Activated CD4-positive, alpha-beta memory T cell treated with anti-CD3 and anti-CD28 coated beads, Interleukin-2, amount 10 ng/mL, durations not matched to agents 7 days and 5 days (primary cell): ENCODE data around the gene ESPNL. TPM values are rescaled to one million over a fixed set of nuclear protein-coding genes. Genes with fewer than 3 reads are reported as not detected.

Experiments
- CTCF ChIA-PET: fragments of 350-600 bp; sonication (Branson Sonifier 250); formaldehyde crosslinking; loops from one replicate; lab custom pipeline; 2021; ENCODE audit warnings: antibody characterized with exemption, inconsistent platforms; lab: Charles Lee
- POLR2A ChIA-PET: fragments of 350-600 bp; sonication (Branson Sonifier 250); formaldehyde crosslinking; loops from one replicate; lab custom pipeline; 2021; ENCODE audit warnings: antibody characterized with exemption; lab: Charles Lee
- DNase-seq: peaks from one replicate; pipeline ENCODE4 v3.0.0-alpha.2; 2020
- H3K27ac Mint-ChIP-seq: one replicate; pipeline ENCODE4 v1.8.0; 2021; ENCODE audit warnings: mild to moderate bottlenecking, mixed read lengths
- H3K27me3 Mint-ChIP-seq: one replicate; pipeline ENCODE4 v1.8.0; 2021; ENCODE audit warnings: mixed read lengths
- H3K36me3 Mint-ChIP-seq: one replicate; pipeline ENCODE4 v1.8.0; 2021; ENCODE audit warnings: low read depth, mixed read lengths
- H3K4me1 Mint-ChIP-seq: one replicate; pipeline ENCODE4 v1.8.0; 2021; ENCODE audit warnings: mixed read lengths
- H3K4me3 Mint-ChIP-seq: one replicate; pipeline ENCODE4 v1.8.0; 2021; ENCODE audit warnings: mild to moderate bottlenecking, mixed read lengths
- H3K9me3 Mint-ChIP-seq: one replicate; pipeline ENCODE4 v1.8.0; 2021; ENCODE audit warnings: mixed read lengths
- total RNA-seq, 2 experiments: library from RNA; stranded (reverse); gene quantifications; one replicate each; pipeline ENCODE4 v1.2.3, GENCODE V29; 2021

Gene ESPNL
- total RNA-seq, 2 experiments from 2014 or later, result 0.05 to 0.18 TPM

DNA sequence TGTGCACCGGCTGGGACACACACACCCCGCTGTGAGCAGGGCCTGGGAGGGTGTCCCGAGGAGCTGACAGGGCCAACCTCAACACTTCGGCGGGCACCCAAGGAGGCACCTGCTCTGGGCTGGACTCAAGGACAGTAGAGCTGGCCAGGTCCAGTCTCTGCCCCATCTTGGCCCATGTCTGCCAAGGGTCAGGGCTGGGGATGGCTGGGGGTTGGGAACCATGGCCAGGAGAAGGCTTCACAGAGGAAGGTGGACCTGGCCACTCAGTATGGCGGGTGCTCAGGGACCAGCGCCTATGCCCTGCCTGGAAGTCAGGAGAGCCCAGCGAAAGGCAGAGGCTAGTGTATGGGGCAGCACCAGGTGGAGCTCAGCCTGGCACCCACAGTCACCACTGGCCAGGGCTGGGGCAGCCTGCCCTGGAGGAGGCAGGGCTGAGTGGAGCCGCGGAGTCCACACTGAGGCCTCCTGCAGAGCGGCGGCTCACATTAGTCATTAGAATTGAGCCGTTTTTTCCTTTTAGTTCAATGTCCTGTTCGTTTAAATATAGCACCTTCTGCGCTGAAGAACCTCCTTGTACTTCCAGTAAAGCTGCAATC is 62.8 kb downstream of the ESPNL start:
- no peaks in the 10 kb centered on the region for H3K36me3 Mint-ChIP-seq

DNA sequence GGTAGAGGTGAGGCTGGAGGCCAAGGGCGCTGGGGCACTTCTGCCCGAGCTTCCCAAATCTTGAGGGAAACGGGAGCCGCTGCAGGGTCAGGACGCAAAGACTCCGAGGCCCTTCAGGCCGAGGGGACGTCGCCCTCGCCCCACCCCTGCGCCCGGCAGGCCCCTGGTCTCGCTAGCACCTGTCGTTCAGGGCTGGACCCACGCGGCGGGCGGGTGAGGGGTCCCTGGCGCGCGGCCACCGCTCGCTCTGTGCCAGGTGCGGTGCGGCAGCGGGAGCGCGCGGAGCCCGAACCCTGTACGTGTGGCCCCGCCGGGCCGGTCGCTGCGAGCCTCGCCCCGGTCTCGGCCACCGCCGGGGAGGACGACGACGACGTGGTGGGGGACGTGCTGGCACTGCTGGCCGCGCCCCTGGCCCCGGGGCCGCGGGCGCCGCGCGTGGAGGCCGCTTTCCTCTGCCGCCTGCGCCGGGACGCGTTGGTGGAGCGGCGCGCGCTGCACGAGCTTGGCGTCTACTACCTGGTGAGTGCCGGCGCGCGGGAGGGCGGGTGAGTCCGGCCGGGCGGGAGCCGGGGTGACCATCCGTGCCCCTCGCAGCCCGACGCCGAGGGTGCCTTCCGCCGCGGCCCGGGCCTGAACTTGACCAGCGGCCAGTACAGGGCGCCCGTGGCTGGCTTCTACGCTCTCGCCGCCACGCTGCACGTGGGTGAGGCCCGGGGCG is 63.5 kb downstream of the ESPNL start:
- CTCF ChIA-PET, result interaction anchor here (0.6 to 1.2 kb wide), 2 partner anchors 39 to 99 kb away, joined by 3 to 4 read pairs; no protein-coding TSS in a partner anchor
- no peak overlapping the region for H3K27ac Mint-ChIP-seq
- no peaks in the 10 kb centered on the region for H3K9me3 Mint-ChIP-seq
- H3K4me1 Mint-ChIP-seq, result peaks cover 6% of the 10 kb centered on the region
- no peak for DNase-seq
- H3K27me3 Mint-ChIP-seq, result peaks cover 44% of the 10 kb centered on the region
- POLR2A ChIA-PET, result no interaction called here
- H3K4me3 Mint-ChIP-seq, result no peak overlapping the region
- H3K36me3 Mint-ChIP-seq, result peaks cover 3% of the 10 kb centered on the region

More for the DNA sequence above, 62.8 kb downstream of the ESPNL start:
- Mint-ChIP-seq H3K4me3 (no peak overlapping the region), H3K27me3 (peaks cover 44% of the 10 kb centered on the region), H3K9me3 (no peaks in the 10 kb centered on the region), H3K4me1 (peaks cover 4% of the 10 kb centered on the region), H3K27ac (no peak overlapping the region)
- CTCF ChIA-PET, result interaction anchor here (1.2 kb wide), 1 partner anchor 100 kb away, joined by 3 read pairs; no protein-coding TSS in a partner anchor
- no peak for DNase-seq
- POLR2A ChIA-PET, result no interaction called here

DNA sequence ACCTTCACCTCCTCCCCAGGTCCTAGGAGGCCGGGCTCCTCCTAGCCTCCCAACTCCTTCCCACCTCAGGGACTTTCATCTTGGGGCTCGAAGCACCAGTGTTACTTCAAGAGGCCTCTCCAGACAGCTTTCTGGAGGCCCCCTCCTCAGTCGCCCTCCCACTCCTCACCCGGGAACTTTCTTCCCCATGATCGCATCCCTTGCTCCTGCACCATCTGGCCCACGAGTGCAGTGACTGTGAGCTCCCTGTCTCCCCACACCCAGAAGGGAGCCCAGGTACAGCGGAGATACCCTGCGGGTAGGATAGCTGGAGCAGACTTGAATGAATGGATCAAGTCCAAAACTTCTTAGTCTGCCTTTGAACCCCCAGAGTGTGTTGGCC is 64.8 kb downstream of the ESPNL start:
- CTCF ChIA-PET, result no interaction called here
- Mint-ChIP-seq H3K27me3 (peaks cover 37% of the 10 kb centered on the region), H3K9me3 (no peaks in the 10 kb centered on the region), H3K4me1 (peaks cover 9% of the 10 kb centered on the region), H3K4me3 (no peak overlapping the region), H3K36me3 (peaks cover 10% of the 10 kb centered on the region), H3K27ac (no peak overlapping the region)
- no peak for DNase-seq
- POLR2A ChIA-PET, result no interaction called here

DNA sequence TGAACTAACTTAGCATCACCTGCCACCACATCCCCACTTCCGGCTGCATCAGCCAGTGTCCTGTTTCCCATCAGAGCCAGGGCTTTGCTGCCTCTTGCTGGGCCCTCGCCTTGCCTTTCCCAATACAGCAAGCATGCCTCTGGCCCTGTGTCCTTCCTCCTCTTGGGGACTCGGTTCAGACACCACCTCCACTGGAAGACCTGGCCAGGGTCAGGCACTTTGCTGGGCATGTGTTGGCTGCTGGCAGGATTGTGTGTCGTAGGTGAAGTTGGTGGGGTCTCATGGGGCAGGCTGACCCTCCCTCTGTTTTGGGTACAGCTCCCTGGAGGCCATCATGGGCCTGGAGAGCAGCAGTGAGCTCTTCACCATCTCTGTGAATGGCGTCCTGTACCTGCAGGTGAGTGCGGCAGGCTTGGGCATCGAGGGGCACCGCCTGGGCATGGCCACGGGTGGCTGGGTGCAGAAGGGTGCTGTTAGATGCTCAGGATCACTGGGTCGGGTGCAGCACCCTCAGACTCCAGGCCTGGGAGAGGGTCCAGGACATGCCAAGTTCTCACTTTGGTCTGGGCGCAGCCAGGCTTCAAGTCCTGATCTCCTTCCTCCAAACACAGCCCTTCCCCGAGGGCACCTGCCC is 65.3 kb downstream of the ESPNL start:
- Mint-ChIP-seq H3K4me1 (peaks cover 11% of the 10 kb centered on the region), H3K27me3 (peaks cover 35% of the 10 kb centered on the region), H3K9me3 (no peaks in the 10 kb centered on the region), H3K4me3 (no peak overlapping the region), H3K27ac (no peak overlapping the region), H3K36me3 (peaks cover 15% of the 10 kb centered on the region)
- ChIA-PET POLR2A (no interaction called here), CTCF (no interaction called here)
- DNase-seq, result no peak

DNA sequence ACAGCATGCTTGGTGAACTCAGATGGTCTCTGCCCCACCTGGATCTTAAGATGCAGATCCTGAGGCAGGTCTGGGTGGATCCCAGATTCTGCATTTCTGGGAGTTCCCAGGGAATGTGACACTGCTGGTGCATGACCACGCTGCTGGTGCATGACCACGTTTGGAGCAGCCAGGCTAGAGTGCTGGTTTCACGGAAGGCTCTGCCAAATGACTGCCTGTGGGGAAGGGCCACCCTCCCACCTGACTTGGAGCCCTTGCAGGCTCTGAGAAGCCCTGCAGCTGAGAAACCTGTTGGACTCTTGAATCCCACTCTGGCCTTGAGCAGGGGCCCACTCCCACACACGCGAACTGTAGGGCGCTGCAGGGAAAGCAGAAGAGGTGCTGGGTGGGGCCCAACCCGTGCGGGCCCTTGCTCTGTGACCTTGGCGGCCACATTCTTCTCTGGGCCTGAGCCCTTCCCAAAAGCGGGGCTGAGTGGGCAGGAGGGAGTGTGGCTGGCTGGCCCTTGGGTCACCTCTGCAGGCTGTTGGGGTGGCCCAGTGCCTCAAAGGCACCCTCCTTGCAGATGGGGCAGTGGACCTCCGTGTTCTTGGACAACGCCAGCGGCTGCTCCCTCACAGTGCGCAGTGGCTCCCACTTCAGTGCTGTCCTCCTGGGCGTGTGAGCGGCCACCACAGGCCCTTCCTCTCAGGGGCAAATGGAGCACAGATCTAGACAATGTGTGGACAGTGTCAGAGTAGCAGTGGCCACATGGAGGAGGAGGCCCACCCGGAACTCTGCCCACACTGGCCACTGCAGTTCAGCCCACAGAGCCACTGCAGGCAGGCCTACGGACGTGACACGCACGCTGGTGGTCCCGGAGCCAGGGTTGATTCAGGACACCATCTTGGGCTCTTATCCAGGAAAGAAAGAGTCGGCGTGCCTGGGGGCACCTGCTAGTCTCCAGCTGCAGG is 66.5 kb downstream of the ESPNL start:
- H3K36me3 Mint-ChIP-seq, result peaks cover 22% of the 10 kb centered on the region
- POLR2A ChIA-PET, result no interaction called here

DNA sequence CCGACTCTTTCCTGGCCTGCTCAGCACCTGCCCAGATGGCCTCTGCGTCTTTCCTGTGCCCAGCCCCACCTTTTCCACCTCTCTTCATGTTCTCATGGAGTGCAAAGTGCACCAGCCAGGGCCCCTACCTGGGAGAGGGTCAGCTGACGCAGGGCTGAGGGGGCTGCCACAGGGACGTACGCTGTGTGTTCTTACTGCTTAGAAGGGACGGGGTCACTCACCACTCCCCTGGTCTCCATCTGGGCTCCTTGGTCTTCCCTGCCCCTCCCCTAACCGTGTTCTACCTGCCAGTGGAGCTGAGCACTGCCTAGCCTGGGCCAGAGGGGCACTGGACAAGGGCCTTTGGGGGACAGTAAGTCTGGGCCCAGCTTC is 67.2 kb downstream of the ESPNL start:
- CTCF ChIA-PET, result no interaction called here
- H3K27ac Mint-ChIP-seq, result no peak overlapping the region
- peaks cover 29% of the 10 kb centered on the region for H3K36me3 Mint-ChIP-seq
- peaks cover 11% of the 10 kb centered on the region for H3K4me1 Mint-ChIP-seq
- no peak overlapping the region for H3K4me3 Mint-ChIP-seq
- no peaks in the 10 kb centered on the region for H3K9me3 Mint-ChIP-seq
- DNase-seq, result no peak
- POLR2A ChIA-PET, result no interaction called here
- peaks cover 20% of the 10 kb centered on the region for H3K27me3 Mint-ChIP-seq

More for the DNA sequence above, 66.5 kb downstream of the ESPNL start:
- peaks cover 11% of the 10 kb centered on the region for H3K4me1 Mint-ChIP-seq
- H3K4me3 Mint-ChIP-seq, result no peak overlapping the region
- H3K27ac Mint-ChIP-seq, result no peak overlapping the region
- no peaks in the 10 kb centered on the region for H3K9me3 Mint-ChIP-seq
- peaks cover 23% of the 10 kb centered on the region for H3K27me3 Mint-ChIP-seq
- CTCF ChIA-PET, result no interaction called here
- no peak for DNase-seq

DNA sequence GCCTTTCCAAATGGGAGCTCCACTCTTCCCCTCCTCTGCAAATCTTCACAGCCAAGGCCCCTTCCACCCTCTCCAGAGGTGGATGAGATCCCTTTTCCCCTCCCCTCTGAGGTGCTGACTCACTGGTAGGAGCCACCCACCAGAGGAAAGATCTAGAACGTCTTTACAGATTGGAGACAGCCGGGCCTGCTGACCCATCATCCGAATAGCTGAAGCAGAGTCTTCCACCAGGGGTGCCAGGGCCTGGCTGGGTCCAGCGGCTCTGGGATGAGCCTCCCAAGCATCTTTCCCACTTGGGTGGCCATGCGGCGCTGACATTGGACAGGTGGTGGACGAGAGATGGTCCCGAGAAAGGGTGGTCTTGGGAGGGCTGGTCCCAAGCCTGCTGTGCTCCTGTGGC is 67.6 kb downstream of the ESPNL start:
- H3K27me3 Mint-ChIP-seq, result peaks cover 18% of the 10 kb centered on the region
- no peak overlapping the region for H3K4me3 Mint-ChIP-seq
- ChIA-PET CTCF (no interaction called here), POLR2A (no interaction called here)
- peaks cover 33% of the 10 kb centered on the region for H3K36me3 Mint-ChIP-seq
- DNase-seq, result no peak
- H3K4me1 Mint-ChIP-seq, result peaks cover 11% of the 10 kb centered on the region
- no peaks in the 10 kb centered on the region for H3K9me3 Mint-ChIP-seq
- H3K27ac Mint-ChIP-seq, result no peak overlapping the region

DNA sequence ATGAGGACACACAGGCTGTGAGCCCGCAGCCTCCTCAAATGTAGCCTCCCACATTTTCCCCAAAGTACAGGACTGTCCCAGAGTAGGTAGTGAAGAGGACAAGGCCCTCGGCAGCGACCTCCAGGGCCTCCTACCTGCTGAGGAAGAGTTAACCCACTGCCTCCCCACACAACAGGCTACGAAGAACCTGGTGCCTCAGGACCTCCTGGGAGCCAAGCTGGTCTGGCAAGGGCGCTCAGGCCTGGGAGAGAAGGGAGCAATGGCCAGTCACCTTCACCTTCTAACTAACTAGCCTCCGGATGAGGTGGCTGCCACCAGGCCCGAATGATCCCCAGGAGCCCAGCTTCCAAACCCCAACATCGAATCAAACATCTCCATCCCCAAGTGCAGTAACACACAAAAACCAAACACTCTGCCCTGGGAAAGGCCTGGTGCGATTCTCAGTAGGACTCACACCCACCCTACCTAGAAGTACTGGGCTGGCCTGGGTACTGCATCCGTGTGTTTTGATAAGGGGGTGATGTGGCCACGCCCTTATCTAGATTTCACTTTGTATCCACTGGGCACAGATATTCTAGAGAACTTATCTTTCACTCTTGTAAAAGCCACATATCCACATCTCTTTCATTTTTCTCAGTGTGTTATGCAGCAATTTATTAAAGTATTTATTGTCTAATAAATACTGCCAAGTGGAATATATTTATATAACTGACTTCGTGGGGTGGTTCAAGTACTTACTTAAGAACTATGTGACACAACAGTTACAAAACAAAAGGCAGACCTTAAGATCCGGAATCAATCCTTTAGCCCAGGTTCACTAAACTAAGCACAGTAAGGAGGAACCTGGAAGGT is 68.3 kb downstream of the ESPNL start:
- CTCF ChIA-PET, result no interaction called here
- POLR2A ChIA-PET, result no interaction called here
- Mint-ChIP-seq H3K27ac (peak overlapping the region; percentile 49), H3K9me3 (no peaks in the 10 kb centered on the region), H3K27me3 (peaks cover 12% of the 10 kb centered on the region), H3K36me3 (peaks cover 40% of the 10 kb centered on the region), H3K4me1 (peaks cover 11% of the 10 kb centered on the region), H3K4me3 (no peak overlapping the region)
- DNase-seq, result no peak

DNA sequence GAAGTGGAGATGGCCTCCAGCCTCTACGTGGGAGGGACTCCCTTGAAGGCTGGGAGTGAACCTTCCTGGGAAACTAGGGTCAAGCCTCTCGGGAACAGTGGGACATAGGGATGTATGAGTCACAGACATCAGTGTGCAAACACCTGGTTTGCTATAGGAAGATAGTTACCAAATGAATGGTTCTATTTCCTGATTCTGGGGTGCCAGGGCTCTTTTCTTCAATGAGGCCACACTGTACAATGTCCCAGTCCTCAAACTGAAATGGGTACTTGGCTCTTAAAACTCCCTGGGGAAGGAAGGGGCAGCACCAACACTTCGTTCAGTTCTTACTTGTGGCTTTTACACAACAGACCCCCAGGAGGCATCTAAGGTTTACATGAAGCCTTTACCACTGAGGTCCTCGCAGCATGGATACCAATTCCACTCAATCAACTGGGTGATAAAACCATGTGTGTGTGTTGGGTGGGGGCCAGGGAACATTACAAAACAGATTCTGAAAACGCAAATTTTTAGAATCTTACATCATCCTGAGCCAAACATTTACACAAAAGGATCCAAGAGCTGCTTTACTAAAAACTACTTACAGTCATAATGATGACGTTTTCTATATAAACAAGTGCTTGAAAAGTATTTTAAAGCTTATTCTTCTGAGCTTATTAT is 69.0 kb downstream of the ESPNL start:
- Mint-ChIP-seq H3K27ac (peak overlapping the region; percentile 49), H3K4me3 (no peak overlapping the region), H3K27me3 (peaks cover 12% of the 10 kb centered on the region), H3K9me3 (no peaks in the 10 kb centered on the region), H3K4me1 (peaks cover 11% of the 10 kb centered on the region), H3K36me3 (peaks cover 46% of the 10 kb centered on the region)
- POLR2A ChIA-PET, result no interaction called here
- CTCF ChIA-PET, result no interaction called here
- DNase-seq, result no peak

DNA sequence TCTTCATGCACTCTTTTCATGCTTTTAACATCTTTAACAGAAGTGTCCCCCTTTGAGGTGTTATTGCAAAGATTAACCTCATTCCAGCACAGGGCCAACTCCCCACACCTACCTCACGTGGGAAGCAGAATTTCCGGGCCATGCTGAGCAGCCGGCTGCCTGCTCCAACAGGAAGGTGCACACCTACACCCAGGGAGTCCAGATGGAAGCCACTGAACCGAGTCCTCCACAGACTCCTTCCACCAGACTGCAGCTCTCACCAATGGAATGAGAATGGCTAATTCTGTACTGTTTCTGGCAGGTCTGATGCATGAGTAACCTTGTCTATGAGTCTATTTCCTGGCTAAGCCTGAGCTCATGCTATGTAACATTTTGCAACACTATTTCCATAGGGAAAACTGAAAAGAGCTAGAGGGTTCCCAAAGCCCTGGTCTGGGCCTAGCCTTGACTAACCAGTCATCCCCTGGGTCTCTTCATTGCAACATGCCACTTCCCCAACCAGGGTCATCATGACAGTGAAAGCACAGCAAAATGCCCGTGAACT is 69.6 kb downstream of the ESPNL start:
- Mint-ChIP-seq H3K27me3 (peaks cover 8% of the 10 kb centered on the region), H3K4me3 (no peak overlapping the region), H3K36me3 (peaks cover 46% of the 10 kb centered on the region), H3K27ac (peak overlapping the region; percentile 26), H3K4me1 (peaks cover 11% of the 10 kb centered on the region), H3K9me3 (no peaks in the 10 kb centered on the region)
- ChIA-PET CTCF (no interaction called here), POLR2A (no interaction called here)
- no peak for DNase-seq

DNA sequence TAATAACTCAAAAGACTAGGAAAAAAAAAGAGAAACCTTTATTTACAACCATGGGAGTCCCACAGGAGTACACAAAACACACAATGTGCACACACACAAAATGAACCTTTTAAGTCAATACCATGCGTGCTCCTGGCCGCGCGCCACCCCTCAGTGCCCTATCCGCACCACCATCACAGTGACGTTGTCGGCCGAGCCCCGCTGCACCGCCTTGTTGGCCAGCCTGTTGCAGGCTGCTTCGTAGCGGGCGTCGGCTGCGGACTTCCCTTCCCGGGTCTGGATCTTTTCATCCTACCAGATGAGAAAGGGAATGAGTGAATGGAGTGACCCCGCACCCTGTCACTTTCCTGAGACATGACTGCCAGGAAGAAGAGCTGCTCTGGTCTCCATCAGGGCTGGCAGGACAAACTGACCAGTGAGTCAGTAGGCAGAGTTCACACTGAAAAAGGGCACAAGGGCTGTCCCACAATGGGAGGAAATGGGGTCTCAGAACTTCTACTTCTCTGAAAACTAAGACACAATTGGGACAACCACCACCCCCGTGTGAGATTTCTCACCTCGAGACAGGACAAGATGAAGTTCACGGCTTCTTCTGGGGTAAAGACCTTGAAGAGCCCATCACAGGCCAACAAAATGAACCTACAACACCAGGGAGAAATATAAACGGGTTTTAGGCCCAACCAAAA is 70.4 kb downstream of the ESPNL start:
- Mint-ChIP-seq H3K4me1 (peaks cover 11% of the 10 kb centered on the region), H3K36me3 (peaks cover 46% of the 10 kb centered on the region), H3K9me3 (no peaks in the 10 kb centered on the region), H3K27me3 (peaks cover under 1% of the 10 kb centered on the region), H3K27ac (no peak overlapping the region), H3K4me3 (no peak overlapping the region)
- CTCF ChIA-PET, result no interaction called here
- DNase-seq, result no peak
- POLR2A ChIA-PET, result no interaction called here
